WTC11 (cell line): ENCODE data around the gene MYO19. TPM values are rescaled to one million over a fixed set of nuclear protein-coding genes. Genes with fewer than 3 reads are reported as not detected.

Experiments
- CREB1 ChIP-seq: sonication (generic); formaldehyde crosslinking; IDR thresholded peaks from 2 replicates; pipeline ENCODE4 v1.8.0; 2023; ENCODE audit warnings: mild to moderate bottlenecking, missing genetic modification reagents
- CREM ChIP-seq: sonication (generic); formaldehyde crosslinking; IDR thresholded peaks from 2 replicates; pipeline ENCODE4 v1.8.1; 2022; ENCODE audit warnings: mild to moderate bottlenecking, missing genetic modification reagents, moderate library complexity
- FOXK1 ChIP-seq: sonication (generic); formaldehyde crosslinking; IDR thresholded peaks from 2 replicates; pipeline ENCODE4 v1.8.0; 2022; ENCODE audit warnings: mild to moderate bottlenecking, moderate library complexity, missing genetic modification reagents
- FOXP1 ChIP-seq: sonication (generic); formaldehyde crosslinking; IDR thresholded peaks from 2 replicates; pipeline ENCODE4 v1.8.0; 2022; ENCODE audit warnings: missing genetic modification reagents, mild to moderate bottlenecking, moderate library complexity, borderline replicate concordance
- GABPB1 ChIP-seq: sonication (generic); formaldehyde crosslinking; IDR thresholded peaks from 2 replicates; pipeline ENCODE4 v1.8.1; 2023; ENCODE audit warnings: mild to moderate bottlenecking, missing genetic modification reagents
- JAZF1 ChIP-seq: fragments of 250-450 bp; sonication (Bioruptor Pico); IDR thresholded peaks from 2 replicates; pipeline ENCODE4 v1.9.0; 2021; ENCODE audit warnings: moderate library complexity, mild to moderate bottlenecking, inconsistent platforms
- KAT7 ChIP-seq: sonication (generic); formaldehyde crosslinking; IDR thresholded peaks from 2 replicates; pipeline ENCODE4 v1.8.1; 2023; ENCODE audit warnings: missing genetic modification reagents, mild to moderate bottlenecking, borderline replicate concordance
- NFATC4 ChIP-seq: fragments of 250-450 bp; sonication (Bioruptor Pico); IDR thresholded peaks from 2 replicates; pipeline ENCODE4 v1.9.0; 2021; ENCODE audit warnings: mild to moderate bottlenecking
- NR1H2 ChIP-seq: sonication (generic); formaldehyde crosslinking; IDR thresholded peaks from 2 replicates; pipeline ENCODE4 v1.9.0; 2021; ENCODE audit warnings: mild to moderate bottlenecking, moderate library complexity, missing genetic modification reagents
- PRRX2 ChIP-seq: fragments of 250-450 bp; sonication (Bioruptor Pico); IDR thresholded peaks from 2 replicates; pipeline ENCODE4 v1.8.0; 2021; ENCODE audit warnings: mild to moderate bottlenecking
- SMAD4 ChIP-seq: sonication (generic); formaldehyde crosslinking; IDR thresholded peaks from 2 replicates; pipeline ENCODE4 v1.8.0; 2022; ENCODE audit warnings: mild to moderate bottlenecking, missing genetic modification reagents
- SOX15 ChIP-seq: fragments of 250-450 bp; sonication (Bioruptor Pico); IDR thresholded peaks from 2 replicates; pipeline ENCODE4 v1.9.0; 2021; ENCODE audit warnings: mild to moderate bottlenecking
- TP53 ChIP-seq: sonication (generic); formaldehyde crosslinking; IDR thresholded peaks from 2 replicates; pipeline ENCODE4 v1.8.1; 2023; ENCODE audit warnings: mild to moderate bottlenecking, missing genetic modification reagents
- total RNA-seq: library from RNA; stranded (reverse); gene quantifications from 3 replicates; pipeline ENCODE4 v1.2.3, GENCODE V29; 2021
- TF ChIP-seq, protein P1 (sequence below): sonication (generic); formaldehyde crosslinking; IDR thresholded peaks from 2 replicates; pipeline ENCODE4 v1.8.1; 2022; ENCODE audit warnings: low read depth, mild to moderate bottlenecking, moderate library complexity, missing genetic modification reagents, borderline replicate concordance
- TF ChIP-seq, protein P2 (sequence below): sonication (generic); formaldehyde crosslinking; IDR thresholded peaks from 2 replicates; pipeline ENCODE4 v1.8.1; 2023; ENCODE audit warnings: mild to moderate bottlenecking, moderate library complexity, missing genetic modification reagents
- TF ChIP-seq, protein P3 (sequence below): sonication (generic); formaldehyde crosslinking; conservative IDR thresholded peaks from 2 replicates; pipeline ENCODE4 v1.8.1; 2023; ENCODE audit warnings: mild to moderate bottlenecking, low read depth, missing genetic modification reagents, moderate library complexity
- TF ChIP-seq, protein P4 (sequence below): sonication (generic); formaldehyde crosslinking; IDR thresholded peaks from 2 replicates; pipeline ENCODE4 v1.8.1; 2023; ENCODE audit warnings: mild to moderate bottlenecking, missing genetic modification reagents, moderate library complexity
- TF ChIP-seq, protein P5 (sequence below): sonication (generic); formaldehyde crosslinking; IDR thresholded peaks from 2 replicates; pipeline ENCODE4 v1.8.0; 2023; ENCODE audit warnings: mild to moderate bottlenecking, missing genetic modification reagents
- TF ChIP-seq, protein P6 (sequence below): fragments of 200-600 bp; IDR thresholded peaks from 2 replicates; pipeline ENCODE4 v1.8.0; 2022; ENCODE audit warnings: antibody characterized with exemption
- TF ChIP-seq, protein P7 (sequence below): sonication (generic); formaldehyde crosslinking; IDR thresholded peaks from 2 replicates; pipeline ENCODE4 v1.8.1; 2023; ENCODE audit warnings: mild to moderate bottlenecking, missing genetic modification reagents
- TF ChIP-seq, protein P8 (sequence below): fragments of 250-450 bp; sonication (Bioruptor Pico); IDR thresholded peaks from 2 replicates; pipeline ENCODE4 v1.9.0; 2021; ENCODE audit warnings: mild to moderate bottlenecking
- TF ChIP-seq, protein P9 (sequence below): fragments of 250-450 bp; sonication (Bioruptor Pico); IDR thresholded peaks from 2 replicates; pipeline ENCODE4 v1.9.0; 2021; ENCODE audit warnings: moderate library complexity, mild to moderate bottlenecking, inconsistent platforms, borderline replicate concordance

MYO19 gene
- total RNA-seq, 1 experiment from 2014 or later = 146 TPM

DNA sequence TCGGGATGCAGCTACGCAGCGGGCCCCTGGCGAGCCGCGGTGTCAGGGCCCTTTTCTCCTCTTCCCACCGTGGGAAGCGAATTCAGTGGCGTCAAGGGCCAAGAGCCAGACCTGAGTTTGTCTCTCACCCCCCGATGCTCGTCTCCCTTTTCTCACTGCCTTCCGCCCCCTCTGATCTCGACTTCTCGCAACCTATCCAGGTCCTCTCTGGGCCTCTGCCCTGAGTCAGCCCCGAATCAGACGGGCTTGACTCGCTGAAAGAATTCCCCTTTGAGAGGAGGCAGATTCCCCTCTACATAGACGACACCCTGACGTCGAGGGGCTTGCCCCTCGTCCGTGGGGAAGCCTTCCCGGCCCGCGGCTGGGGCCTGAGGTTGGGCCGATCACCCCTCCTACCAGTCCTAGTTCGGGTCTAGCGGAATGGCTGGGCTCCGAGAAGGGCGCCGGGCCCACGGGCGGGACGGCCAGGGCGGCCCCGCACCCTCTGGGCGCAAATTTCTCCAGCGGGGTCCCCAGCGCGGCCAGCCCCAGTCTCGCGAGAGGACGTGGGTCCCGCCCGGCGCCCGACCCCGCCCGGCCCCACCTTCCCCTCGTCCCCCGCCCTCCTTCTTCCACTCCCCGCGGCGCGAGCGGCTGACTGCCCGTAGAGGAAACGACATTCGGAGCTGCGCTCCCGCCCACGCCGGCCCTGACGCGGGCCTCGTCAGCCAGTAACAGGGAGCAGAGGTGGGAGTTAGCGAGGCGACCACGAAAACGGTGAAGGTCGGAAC lies 9.8 kb upstream of the MYO19 start, which contains the start of gene GGNBP2 (continued):
- TF ChIP-seq GABPB1 (CRISPR knock-in tag) (no peak), SMAD4 (no peak), JAZF1 (CRISPR knock-in tag) (no peak), SOX15 (CRISPR knock-in tag) (no peak), TP53 (CRISPR knock-in tag) (no peak), FOXK1 (CRISPR knock-in tag) (0 out of 2 replicates have a peak, but pooled peaks have one; percentile 27), NFATC4 (no peak), NR1H2 (CRISPR knock-in tag) (no peak), PRRX2 (CRISPR knock-in tag) (no peak), CREB1 (CRISPR knock-in tag) (no peak), KAT7 (CRISPR knock-in tag) (0 out of 2 replicates have a peak, but pooled peaks have one; percentile 41), CREM (CRISPR knock-in tag) (0 out of 2 replicates have a peak, but pooled peaks have one; percentile 29), FOXP1 (CRISPR knock-in tag) (0 out of 2 replicates have a peak, but pooled peaks have one; percentile 16)
- TF ChIP-seq, protein P1, sequence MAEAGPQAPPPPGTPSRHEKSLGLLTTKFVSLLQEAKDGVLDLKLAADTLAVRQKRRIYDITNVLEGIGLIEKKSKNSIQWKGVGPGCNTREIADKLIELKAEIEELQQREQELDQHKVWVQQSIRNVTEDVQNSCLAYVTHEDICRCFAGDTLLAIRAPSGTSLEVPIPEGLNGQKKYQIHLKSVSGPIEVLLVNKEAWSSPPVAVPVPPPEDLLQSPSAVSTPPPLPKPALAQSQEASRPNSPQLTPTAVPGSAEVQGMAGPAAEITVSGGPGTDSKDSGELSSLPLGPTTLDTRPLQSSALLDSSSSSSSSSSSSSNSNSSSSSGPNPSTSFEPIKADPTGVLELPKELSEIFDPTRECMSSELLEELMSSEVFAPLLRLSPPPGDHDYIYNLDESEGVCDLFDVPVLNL (CRISPR knock-in tag) = no peak
- TF ChIP-seq, protein P2, sequence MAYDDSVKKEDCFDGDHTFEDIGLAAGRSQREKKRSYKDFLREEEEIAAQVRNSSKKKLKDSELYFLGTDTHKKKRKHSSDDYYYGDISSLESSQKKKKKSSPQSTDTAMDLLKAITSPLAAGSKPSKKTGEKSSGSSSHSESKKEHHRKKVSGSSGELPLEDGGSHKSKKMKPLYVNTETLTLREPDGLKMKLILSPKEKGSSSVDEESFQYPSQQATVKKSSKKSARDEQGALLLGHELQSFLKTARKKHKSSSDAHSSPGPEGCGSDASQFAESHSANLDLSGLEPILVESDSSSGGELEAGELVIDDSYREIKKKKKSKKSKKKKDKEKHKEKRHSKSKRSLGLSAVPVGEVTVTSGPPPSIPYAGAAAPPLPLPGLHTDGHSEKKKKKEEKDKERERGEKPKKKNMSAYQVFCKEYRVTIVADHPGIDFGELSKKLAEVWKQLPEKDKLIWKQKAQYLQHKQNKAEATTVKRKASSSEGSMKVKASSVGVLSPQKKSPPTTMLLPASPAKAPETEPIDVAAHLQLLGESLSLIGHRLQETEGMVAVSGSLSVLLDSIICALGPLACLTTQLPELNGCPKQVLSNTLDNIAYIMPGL = peak; percentile 70
- TF ChIP-seq, protein P3, sequence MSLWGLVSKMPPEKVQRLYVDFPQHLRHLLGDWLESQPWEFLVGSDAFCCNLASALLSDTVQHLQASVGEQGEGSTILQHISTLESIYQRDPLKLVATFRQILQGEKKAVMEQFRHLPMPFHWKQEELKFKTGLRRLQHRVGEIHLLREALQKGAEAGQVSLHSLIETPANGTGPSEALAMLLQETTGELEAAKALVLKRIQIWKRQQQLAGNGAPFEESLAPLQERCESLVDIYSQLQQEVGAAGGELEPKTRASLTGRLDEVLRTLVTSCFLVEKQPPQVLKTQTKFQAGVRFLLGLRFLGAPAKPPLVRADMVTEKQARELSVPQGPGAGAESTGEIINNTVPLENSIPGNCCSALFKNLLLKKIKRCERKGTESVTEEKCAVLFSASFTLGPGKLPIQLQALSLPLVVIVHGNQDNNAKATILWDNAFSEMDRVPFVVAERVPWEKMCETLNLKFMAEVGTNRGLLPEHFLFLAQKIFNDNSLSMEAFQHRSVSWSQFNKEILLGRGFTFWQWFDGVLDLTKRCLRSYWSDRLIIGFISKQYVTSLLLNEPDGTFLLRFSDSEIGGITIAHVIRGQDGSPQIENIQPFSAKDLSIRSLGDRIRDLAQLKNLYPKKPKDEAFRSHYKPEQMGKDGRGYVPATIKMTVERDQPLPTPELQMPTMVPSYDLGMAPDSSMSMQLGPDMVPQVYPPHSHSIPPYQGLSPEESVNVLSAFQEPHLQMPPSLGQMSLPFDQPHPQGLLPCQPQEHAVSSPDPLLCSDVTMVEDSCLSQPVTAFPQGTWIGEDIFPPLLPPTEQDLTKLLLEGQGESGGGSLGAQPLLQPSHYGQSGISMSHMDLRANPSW = no peak
- TF ChIP-seq, protein P4, sequence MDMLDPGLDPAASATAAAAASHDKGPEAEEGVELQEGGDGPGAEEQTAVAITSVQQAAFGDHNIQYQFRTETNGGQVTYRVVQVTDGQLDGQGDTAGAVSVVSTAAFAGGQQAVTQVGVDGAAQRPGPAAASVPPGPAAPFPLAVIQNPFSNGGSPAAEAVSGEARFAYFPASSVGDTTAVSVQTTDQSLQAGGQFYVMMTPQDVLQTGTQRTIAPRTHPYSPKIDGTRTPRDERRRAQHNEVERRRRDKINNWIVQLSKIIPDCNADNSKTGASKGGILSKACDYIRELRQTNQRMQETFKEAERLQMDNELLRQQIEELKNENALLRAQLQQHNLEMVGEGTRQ = no peak
- TF ChIP-seq, protein P5, sequence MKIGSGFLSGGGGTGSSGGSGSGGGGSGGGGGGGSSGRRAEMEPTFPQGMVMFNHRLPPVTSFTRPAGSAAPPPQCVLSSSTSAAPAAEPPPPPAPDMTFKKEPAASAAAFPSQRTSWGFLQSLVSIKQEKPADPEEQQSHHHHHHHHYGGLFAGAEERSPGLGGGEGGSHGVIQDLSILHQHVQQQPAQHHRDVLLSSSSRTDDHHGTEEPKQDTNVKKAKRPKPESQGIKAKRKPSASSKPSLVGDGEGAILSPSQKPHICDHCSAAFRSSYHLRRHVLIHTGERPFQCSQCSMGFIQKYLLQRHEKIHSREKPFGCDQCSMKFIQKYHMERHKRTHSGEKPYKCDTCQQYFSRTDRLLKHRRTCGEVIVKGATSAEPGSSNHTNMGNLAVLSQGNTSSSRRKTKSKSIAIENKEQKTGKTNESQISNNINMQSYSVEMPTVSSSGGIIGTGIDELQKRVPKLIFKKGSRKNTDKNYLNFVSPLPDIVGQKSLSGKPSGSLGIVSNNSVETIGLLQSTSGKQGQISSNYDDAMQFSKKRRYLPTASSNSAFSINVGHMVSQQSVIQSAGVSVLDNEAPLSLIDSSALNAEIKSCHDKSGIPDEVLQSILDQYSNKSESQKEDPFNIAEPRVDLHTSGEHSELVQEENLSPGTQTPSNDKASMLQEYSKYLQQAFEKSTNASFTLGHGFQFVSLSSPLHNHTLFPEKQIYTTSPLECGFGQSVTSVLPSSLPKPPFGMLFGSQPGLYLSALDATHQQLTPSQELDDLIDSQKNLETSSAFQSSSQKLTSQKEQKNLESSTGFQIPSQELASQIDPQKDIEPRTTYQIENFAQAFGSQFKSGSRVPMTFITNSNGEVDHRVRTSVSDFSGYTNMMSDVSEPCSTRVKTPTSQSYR (CRISPR knock-in tag) = no peak
- TF ChIP-seq, protein P6, sequence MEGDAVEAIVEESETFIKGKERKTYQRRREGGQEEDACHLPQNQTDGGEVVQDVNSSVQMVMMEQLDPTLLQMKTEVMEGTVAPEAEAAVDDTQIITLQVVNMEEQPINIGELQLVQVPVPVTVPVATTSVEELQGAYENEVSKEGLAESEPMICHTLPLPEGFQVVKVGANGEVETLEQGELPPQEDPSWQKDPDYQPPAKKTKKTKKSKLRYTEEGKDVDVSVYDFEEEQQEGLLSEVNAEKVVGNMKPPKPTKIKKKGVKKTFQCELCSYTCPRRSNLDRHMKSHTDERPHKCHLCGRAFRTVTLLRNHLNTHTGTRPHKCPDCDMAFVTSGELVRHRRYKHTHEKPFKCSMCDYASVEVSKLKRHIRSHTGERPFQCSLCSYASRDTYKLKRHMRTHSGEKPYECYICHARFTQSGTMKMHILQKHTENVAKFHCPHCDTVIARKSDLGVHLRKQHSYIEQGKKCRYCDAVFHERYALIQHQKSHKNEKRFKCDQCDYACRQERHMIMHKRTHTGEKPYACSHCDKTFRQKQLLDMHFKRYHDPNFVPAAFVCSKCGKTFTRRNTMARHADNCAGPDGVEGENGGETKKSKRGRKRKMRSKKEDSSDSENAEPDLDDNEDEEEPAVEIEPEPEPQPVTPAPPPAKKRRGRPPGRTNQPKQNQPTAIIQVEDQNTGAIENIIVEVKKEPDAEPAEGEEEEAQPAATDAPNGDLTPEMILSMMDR = no peak
- TF ChIP-seq, protein P7, sequence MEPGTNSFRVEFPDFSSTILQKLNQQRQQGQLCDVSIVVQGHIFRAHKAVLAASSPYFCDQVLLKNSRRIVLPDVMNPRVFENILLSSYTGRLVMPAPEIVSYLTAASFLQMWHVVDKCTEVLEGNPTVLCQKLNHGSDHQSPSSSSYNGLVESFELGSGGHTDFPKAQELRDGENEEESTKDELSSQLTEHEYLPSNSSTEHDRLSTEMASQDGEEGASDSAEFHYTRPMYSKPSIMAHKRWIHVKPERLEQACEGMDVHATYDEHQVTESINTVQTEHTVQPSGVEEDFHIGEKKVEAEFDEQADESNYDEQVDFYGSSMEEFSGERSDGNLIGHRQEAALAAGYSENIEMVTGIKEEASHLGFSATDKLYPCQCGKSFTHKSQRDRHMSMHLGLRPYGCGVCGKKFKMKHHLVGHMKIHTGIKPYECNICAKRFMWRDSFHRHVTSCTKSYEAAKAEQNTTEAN (CRISPR knock-in tag) = 0 out of 2 replicates have a peak, but pooled peaks have one; percentile 58
- TF ChIP-seq, protein P8, sequence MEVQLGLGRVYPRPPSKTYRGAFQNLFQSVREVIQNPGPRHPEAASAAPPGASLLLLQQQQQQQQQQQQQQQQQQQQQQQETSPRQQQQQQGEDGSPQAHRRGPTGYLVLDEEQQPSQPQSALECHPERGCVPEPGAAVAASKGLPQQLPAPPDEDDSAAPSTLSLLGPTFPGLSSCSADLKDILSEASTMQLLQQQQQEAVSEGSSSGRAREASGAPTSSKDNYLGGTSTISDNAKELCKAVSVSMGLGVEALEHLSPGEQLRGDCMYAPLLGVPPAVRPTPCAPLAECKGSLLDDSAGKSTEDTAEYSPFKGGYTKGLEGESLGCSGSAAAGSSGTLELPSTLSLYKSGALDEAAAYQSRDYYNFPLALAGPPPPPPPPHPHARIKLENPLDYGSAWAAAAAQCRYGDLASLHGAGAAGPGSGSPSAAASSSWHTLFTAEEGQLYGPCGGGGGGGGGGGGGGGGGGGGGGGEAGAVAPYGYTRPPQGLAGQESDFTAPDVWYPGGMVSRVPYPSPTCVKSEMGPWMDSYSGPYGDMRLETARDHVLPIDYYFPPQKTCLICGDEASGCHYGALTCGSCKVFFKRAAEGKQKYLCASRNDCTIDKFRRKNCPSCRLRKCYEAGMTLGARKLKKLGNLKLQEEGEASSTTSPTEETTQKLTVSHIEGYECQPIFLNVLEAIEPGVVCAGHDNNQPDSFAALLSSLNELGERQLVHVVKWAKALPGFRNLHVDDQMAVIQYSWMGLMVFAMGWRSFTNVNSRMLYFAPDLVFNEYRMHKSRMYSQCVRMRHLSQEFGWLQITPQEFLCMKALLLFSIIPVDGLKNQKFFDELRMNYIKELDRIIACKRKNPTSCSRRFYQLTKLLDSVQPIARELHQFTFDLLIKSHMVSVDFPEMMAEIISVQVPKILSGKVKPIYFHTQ (CRISPR knock-in tag) = no peak
- TF ChIP-seq, protein P9, sequence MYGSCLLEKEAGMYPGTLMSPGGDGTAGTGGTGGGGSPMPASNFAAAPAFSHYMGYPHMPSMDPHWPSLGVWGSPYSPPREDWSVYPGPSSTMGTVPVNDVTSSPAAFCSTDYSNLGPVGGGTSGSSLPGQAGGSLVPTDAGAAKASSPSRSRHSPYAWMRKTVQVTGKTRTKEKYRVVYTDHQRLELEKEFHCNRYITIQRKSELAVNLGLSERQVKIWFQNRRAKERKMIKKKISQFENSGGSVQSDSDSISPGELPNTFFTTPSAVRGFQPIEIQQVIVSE (CRISPR knock-in tag) = no peak
